Trophoblast cell (in vitro differentiated cells and primary cell): Measurements from ENCODE around the gene ABI1.
A peak's percentile ranks its signal among the peaks of the same experiment; 100 is the strongest.
"Not testable (repeated sequence)": the region's sequence is repeated elsewhere in the genome, so short reads cannot be mapped to it uniquely, and the experiment has no call there.

Experiments
- DNase-seq, 2 donors: peaks; one replicate each; pipeline ENCODE4 v3.0.0-alpha.2; 2016
- H2AFZ ChIP-seq: 2 replicates; pipeline ENCODE4 v1.6.1; 2013; ENCODE audit warnings: low read length, moderate library complexity, mild to moderate bottlenecking; ENCODE audit not compliant: insufficient read depth, poor library complexity
- H2AK5ac ChIP-seq: 2 replicates; pipeline ENCODE4 v1.6.1; 2013; ENCODE audit warnings: mild to moderate bottlenecking, low read length
- H2BK120ac ChIP-seq: 2 replicates; pipeline ENCODE4 v1.6.1; 2013; ENCODE audit warnings: low read length, mild to moderate bottlenecking, moderate library complexity; ENCODE audit not compliant: insufficient read depth, poor library complexity
- H2BK12ac ChIP-seq: 2 replicates; pipeline ENCODE4 v1.6.1; 2013; ENCODE audit warnings: mild to moderate bottlenecking, low read length, moderate library complexity
- H2BK5ac ChIP-seq: 2 replicates; pipeline ENCODE4 v1.6.1; 2013; ENCODE audit warnings: low read length, low read depth, moderate library complexity, mild to moderate bottlenecking; ENCODE audit not compliant: poor library complexity
- H3K14ac ChIP-seq: 2 replicates; pipeline ENCODE4 v1.6.1; 2013; ENCODE audit warnings: mild to moderate bottlenecking, low read length
- H3K18ac ChIP-seq: 2 replicates; pipeline ENCODE4 v1.6.1; 2013; ENCODE audit warnings: mild to moderate bottlenecking, low read length
- H3K23ac ChIP-seq: 2 replicates; pipeline ENCODE4 v1.6.1; 2013; ENCODE audit warnings: low read length
- H3K27ac ChIP-seq: 2 replicates; pipeline ENCODE4 v1.5.1; 2013; ENCODE audit warnings: low read depth, mild to moderate bottlenecking, inconsistent platforms, low read length, moderate library complexity
- H3K27me3 ChIP-seq: 2 replicates; pipeline ENCODE4 v1.6.1; 2013; ENCODE audit warnings: inconsistent platforms, mild to moderate bottlenecking, low read length, moderate library complexity; ENCODE audit not compliant: insufficient read depth
- H3K36me3 ChIP-seq, 2 experiments: 1 replicate in 1 of 2; 2 replicates in 1 of 2; pipeline ENCODE4 v1.6.1; 2013; ENCODE audit warnings: low read length in 2 of 2, mild to moderate bottlenecking in 2 of 2, moderate library complexity in 1 of 2; ENCODE audit not compliant: insufficient read depth in 2 of 2, control insufficient read depth in 1 of 2
- H3K4ac ChIP-seq: 2 replicates; pipeline ENCODE4 v1.6.1; 2013; ENCODE audit warnings: low read depth, mild to moderate bottlenecking, low read length, moderate library complexity
- H3K4me1 ChIP-seq, 2 experiments: 1 replicate in 1 of 2; 2 replicates in 1 of 2; pipeline ENCODE4 v1.6.1; 2013; ENCODE audit warnings: low read length in 2 of 2, mild to moderate bottlenecking in 2 of 2, moderate library complexity in 1 of 2; ENCODE audit not compliant: insufficient read depth in 2 of 2, control insufficient read depth in 1 of 2
- H3K4me2 ChIP-seq: 2 replicates; pipeline ENCODE4 v1.6.1; 2013; ENCODE audit warnings: inconsistent platforms, mild to moderate bottlenecking, low read length, moderate library complexity
- H3K4me3 ChIP-seq: 2 replicates; pipeline ENCODE4 v1.5.1; 2013; ENCODE audit warnings: mild to moderate bottlenecking, low read depth, low read length, inconsistent platforms
- H3K79me1 ChIP-seq: one replicate; pipeline ENCODE4 v1.6.1; 2013; ENCODE audit warnings: low read length
- H3K79me2 ChIP-seq: 2 replicates; pipeline ENCODE4 v1.6.1; 2013; ENCODE audit warnings: low read length, mild to moderate bottlenecking; ENCODE audit not compliant: control insufficient read depth, insufficient read depth, poor library complexity
- H3K9ac ChIP-seq: 2 replicates; pipeline ENCODE4 v1.6.1; 2013; ENCODE audit warnings: mild to moderate bottlenecking, low read length
- H3K9me3 ChIP-seq: 2 replicates; pipeline ENCODE4 v1.6.1; 2013; ENCODE audit warnings: low read depth, mild to moderate bottlenecking, control low read depth, inconsistent platforms, low read length; ENCODE audit not compliant: insufficient read depth
- H4K12ac ChIP-seq: 2 replicates; pipeline ENCODE4 v1.6.1; 2013; ENCODE audit warnings: low read depth, mild to moderate bottlenecking, low read length, moderate library complexity
- H4K8ac ChIP-seq: 2 replicates; pipeline ENCODE4 v1.6.1; 2013; ENCODE audit warnings: low read depth, mild to moderate bottlenecking, low read length, moderate library complexity
- H4K91ac ChIP-seq: one replicate; pipeline ENCODE4 v1.6.1; 2013; ENCODE audit warnings: low read depth, mild to moderate bottlenecking, low read length, moderate library complexity
- WGBS: extraction: QIAGEN DNeasy Blood & Tissue Kit; methylation state at CpG from one replicate; pipeline ENCODE4 v1.1.7; 2013; ENCODE audit warnings: missing lambda C conversion rate; ENCODE audit not compliant: insufficient read length, insufficient coverage; ENCODE audit errors: extremely low coverage; 5-methylcytosine and 5-hydroxymethylcytosine counted together

Gene ABI1

DNA sequence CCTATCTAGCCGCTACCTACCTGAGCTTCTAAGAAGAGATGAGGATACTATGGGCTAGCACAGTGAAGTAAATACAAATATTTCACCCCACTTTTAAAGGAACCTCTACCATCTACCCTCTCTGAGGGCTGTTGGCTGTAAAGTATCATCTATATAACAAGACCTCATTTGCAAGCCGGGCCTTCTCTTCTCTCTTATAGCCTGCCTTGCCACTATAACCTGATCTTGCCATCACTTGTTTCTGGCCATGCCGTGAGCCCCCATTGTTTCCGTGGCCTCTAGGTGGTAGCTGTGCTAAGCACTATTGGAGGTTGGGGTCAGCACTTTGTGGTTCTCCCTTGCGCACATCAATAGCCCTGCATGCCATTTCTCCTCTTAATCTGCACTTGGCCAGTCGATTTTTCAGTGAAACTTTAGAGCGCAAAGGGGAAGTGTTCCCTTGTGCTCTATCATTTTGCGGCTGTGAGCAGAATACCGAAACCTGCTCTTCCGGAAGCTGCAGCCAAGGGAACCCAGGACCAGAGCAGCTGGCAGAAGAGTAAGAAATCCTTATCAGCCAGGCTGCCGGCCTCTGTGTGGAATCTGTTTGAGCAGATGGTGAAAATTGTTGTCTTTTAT lies 31.7 kb upstream of the ABI1 start:
- not testable (repeated sequence) for H3K14ac ChIP-seq, H2BK120ac ChIP-seq
- no CpG with 5 or more reads among the region's 11 CpGs for WGBS

DNA sequence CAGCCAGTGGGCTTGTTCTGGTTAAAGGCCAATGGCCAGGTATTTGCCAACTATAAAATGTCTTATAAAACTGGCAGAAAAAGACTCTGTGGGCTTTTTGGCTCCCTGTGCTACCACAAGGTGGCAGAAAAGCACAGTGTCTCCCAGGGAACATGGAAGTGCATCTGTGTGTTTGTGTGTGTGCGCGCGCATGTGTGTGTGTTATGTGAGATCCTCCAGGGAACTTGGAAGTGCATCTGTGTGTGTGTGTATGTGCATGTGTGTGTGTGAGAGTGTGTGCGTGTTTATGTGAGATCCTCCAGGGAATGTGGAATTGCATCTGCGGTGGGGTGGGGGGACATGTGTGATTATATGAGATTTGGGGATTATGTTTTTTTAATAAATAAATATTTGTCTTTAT lies 30.2 kb upstream of the ABI1 start:
- no peaks in the 10 kb centered on the region for H3K36me3 ChIP-seq
- no peak overlapping the region for H3K9ac ChIP-seq
- H2AK5ac ChIP-seq = no peak overlapping the region
- H3K4me3 ChIP-seq = no peak overlapping the region
- no peak overlapping the region for H2BK5ac ChIP-seq
- no peak overlapping the region for H4K8ac ChIP-seq
- no peak overlapping the region for H3K18ac ChIP-seq
- H2AFZ ChIP-seq = no peak overlapping the region
- DNase-seq = peak; percentile 76 to 89
- no peak overlapping the region for H3K27ac ChIP-seq
- H3K4ac ChIP-seq = no peak overlapping the region
- WGBS = no CpG with 5 or more reads among the region's 5 CpGs
- no peaks in the 10 kb centered on the region for H3K79me2 ChIP-seq
- no peak overlapping the region for H4K12ac ChIP-seq
- no peak overlapping the region for H3K4me2 ChIP-seq
- H3K27me3 ChIP-seq = no peaks in the 10 kb centered on the region
- no peaks in the 10 kb centered on the region for H3K9me3 ChIP-seq
- no peaks in the 10 kb centered on the region for H3K79me1 ChIP-seq
- no peak overlapping the region for H3K14ac ChIP-seq
- no peak overlapping the region for H2BK12ac ChIP-seq
- no peak overlapping the region for H2BK120ac ChIP-seq
- no peak overlapping the region for H3K23ac ChIP-seq
- H3K4me1 ChIP-seq = no peaks in the 10 kb centered on the region
- no peak overlapping the region for H4K91ac ChIP-seq

More for the DNA sequence above, 31.7 kb upstream of the ABI1 start:
- H3K36me3 ChIP-seq, H3K23ac ChIP-seq, H3K4me3 ChIP-seq, H3K18ac ChIP-seq, H3K79me1 ChIP-seq, H3K4me2 ChIP-seq, H2AK5ac ChIP-seq, H3K4me1 ChIP-seq, H2AFZ ChIP-seq, H2BK12ac ChIP-seq, H3K27ac ChIP-seq, H3K9me3 ChIP-seq, H4K12ac ChIP-seq, H3K9ac ChIP-seq, H3K4ac ChIP-seq, H4K91ac ChIP-seq, H3K27me3 ChIP-seq, H4K8ac ChIP-seq, H2BK5ac ChIP-seq, H3K79me2 ChIP-seq: not testable (repeated sequence)
- DNase-seq = peak in 1 of 2 donors; percentile 50

DNA sequence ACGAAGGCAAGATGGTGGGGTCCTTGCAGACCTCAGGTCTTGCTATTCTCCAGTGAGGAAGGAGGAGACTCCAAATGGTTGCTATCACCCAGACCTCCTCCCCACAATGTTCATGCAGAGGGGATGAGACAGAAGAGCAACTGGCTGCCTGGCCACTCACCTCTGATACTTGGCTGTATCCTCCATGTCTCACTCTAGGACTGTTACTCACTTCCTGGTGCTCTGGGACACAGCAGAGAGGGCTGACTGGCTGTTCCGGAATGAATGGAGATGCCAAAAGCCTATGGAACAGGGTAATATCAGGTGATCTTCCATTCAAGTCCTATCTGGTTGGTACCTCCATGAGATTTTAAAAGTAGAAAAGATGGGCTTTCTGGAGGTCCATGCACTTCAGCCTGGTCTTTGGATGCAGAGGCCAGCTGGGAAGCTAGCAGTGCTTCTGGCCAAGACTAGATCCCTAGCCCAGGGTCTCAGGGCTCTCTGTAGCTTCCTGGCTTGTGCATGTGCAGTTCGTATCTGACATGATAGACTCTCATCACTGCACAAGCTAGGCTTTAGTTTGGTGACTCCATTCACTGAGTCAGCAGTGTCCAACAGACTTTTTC lies 27.0 kb upstream of the ABI1 start:
- no peak overlapping the region for H4K12ac ChIP-seq
- H3K9me3 ChIP-seq = no peaks in the 10 kb centered on the region
- no CpG with 5 or more reads among the region's 3 CpGs for WGBS
- no peak overlapping the region for H3K9ac ChIP-seq
- no peak overlapping the region for H2BK12ac ChIP-seq
- H3K27me3 ChIP-seq = no peaks in the 10 kb centered on the region
- no peak overlapping the region for H3K4me2 ChIP-seq
- no peaks in the 10 kb centered on the region for H3K36me3 ChIP-seq
- H2BK120ac ChIP-seq = no peak overlapping the region
- no peak overlapping the region for H4K8ac ChIP-seq
- H2AFZ ChIP-seq = no peak overlapping the region
- H3K79me1 ChIP-seq = no peaks in the 10 kb centered on the region
- no peak overlapping the region for H3K18ac ChIP-seq
- H3K4ac ChIP-seq = no peak overlapping the region
- DNase-seq = no peak
- H3K27ac ChIP-seq = no peak overlapping the region
- H3K4me3 ChIP-seq = no peak overlapping the region
- H3K23ac ChIP-seq = no peak overlapping the region
- no peaks in the 10 kb centered on the region for H3K79me2 ChIP-seq
- no peaks in the 10 kb centered on the region for H3K4me1 ChIP-seq
- H2BK5ac ChIP-seq = no peak overlapping the region
- H4K91ac ChIP-seq = no peak overlapping the region
- H2AK5ac ChIP-seq = no peak overlapping the region
- no peak overlapping the region for H3K14ac ChIP-seq

DNA sequence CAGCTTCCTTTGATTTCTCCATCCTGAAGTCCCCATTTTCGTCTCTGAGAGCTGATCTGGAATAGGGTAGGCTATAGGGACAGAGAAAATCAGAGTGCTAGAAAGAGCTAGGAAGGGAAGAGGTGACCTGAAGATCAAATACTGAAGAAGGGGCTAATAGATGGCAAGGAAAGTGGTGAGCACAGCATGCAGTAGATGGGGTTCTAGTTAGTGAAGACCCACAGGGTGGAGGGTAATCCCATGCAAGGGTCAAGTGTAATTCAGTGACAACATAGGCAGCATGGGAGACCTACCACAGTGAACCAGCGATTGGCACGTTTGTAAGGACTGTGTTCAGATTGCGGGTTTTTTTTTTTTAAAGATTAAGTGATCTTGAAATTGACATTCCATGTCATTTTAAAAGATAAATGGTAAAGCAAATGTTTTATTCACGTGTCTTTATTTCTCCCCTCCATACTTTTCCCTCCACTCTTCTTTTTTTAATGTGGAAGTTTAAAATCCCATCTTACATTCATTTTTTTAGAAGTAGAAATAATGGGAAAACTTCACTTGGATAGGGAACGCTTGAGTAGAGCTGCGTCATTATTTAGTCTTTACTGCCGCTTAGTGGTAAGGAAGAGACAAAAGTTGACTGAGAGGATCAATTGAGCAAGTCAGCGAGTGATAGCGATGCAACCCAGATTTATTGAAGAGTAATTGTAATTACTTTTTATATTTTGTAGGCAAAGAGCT lies 21.0 kb upstream of the ABI1 start:
- Histone ChIP-seq H3K14ac (no peak overlapping the region), H3K9me3 (no peaks in the 10 kb centered on the region), H4K91ac (no peak overlapping the region), H3K79me2 (no peaks in the 10 kb centered on the region), H3K4me2 (no peak overlapping the region), H3K79me1 (no peaks in the 10 kb centered on the region), H3K4me1 (no peaks in the 10 kb centered on the region), H4K12ac (no peak overlapping the region), H2AK5ac (no peak overlapping the region), H3K23ac (no peak overlapping the region), H3K4me3 (no peak overlapping the region), H2BK12ac (no peak overlapping the region), H3K4ac (no peak overlapping the region), H3K27ac (no peak overlapping the region), H2BK5ac (no peak overlapping the region), H2BK120ac (no peak overlapping the region), H3K27me3 (no peaks in the 10 kb centered on the region), H3K36me3 (no peaks in the 10 kb centered on the region), H4K8ac (no peak overlapping the region), H3K18ac (no peak overlapping the region), H3K9ac (no peak overlapping the region), H2AFZ (no peak overlapping the region)
- DNase-seq = peak in 1 of 2 donors; percentile 77
- no CpG with 5 or more reads among the region's 10 CpGs for WGBS
